ENCODE data around the gene RNGTT.

RNGTT gene

GRCh38 chr6:88680654-88681053 lies 282.8 kb downstream of the RNGTT start:
- DNase-seq (ENCODE audit: extremely low spot score, insufficient read length, low read depth) (no peak), FAIRE-seq (no peak)

GRCh38 chr6:88679841-88680240 lies 283.6 kb downstream of the RNGTT start:
- DNase-seq (ENCODE audit: extremely low spot score, insufficient read length, low read depth) (no peak), FAIRE-seq (no peak)

GRCh38 chr6:88677356-88677755 lies 286.1 kb downstream of the RNGTT start:
- FAIRE-seq (no peak), DNase-seq (ENCODE audit: extremely low spot score, insufficient read length, low read depth) (no peak)

GRCh38 chr6:88671624-88672023 lies 291.8 kb downstream of the RNGTT start:
- no peak for FAIRE-seq
- no peak for DNase-seq (ENCODE audit: extremely low spot score, insufficient read length, low read depth)

GRCh38 chr6:88670369-88670768 lies 293.0 kb downstream of the RNGTT start:
- peak; percentile 35 for FAIRE-seq

GRCh38 chr6:88669475-88669874 lies 293.9 kb downstream of the RNGTT start:
- DNase-seq (ENCODE audit: extremely low spot score, insufficient read length, low read depth) (no peak), FAIRE-seq (no peak)

More at GRCh38 chr6:88670369-88670768, 293.0 kb downstream of the RNGTT start:
- DNase-seq (ENCODE audit: extremely low spot score, insufficient read length, low read depth) = no peak

- no peak for FAIRE-seq
Measured at GRCh38 chr6:88666901-88667300, 296.5 kb downstream of the RNGTT start.

GRCh38 chr6:88665131-88665530 lies 298.3 kb downstream of the RNGTT start:
- no peak for FAIRE-seq
- no peak for DNase-seq (ENCODE audit: extremely low spot score, insufficient read length, low read depth)

More at GRCh38 chr6:88666901-88667300, 296.5 kb downstream of the RNGTT start:
- DNase-seq (ENCODE audit: extremely low spot score, insufficient read length, low read depth) = no peak

- FAIRE-seq (no peak), DNase-seq (ENCODE audit: extremely low spot score, insufficient read length, low read depth) (no peak)
Measured at GRCh38 chr6:88663801-88664200, 299.6 kb downstream of the RNGTT start.

- DNase-seq (ENCODE audit: extremely low spot score, insufficient read length, low read depth) (no peak), FAIRE-seq (no peak)
Measured at GRCh38 chr6:88662653-88663174, 300.7 kb downstream of the RNGTT start.

- FAIRE-seq (peak; percentile 94), DNase-seq (ENCODE audit: extremely low spot score, insufficient read length, low read depth) (no peak)
Measured at GRCh38 chr6:88662163-88662580, 301.2 kb downstream of the RNGTT start.

- DNase-seq (ENCODE audit: extremely low spot score, insufficient read length, low read depth) (no peak), FAIRE-seq (no peak)
Measured at GRCh38 chr6:88661136-88661535, 302.3 kb downstream of the RNGTT start.

- FAIRE-seq (peak; percentile 38), DNase-seq (ENCODE audit: extremely low spot score, insufficient read length, low read depth) (no peak)
Measured at GRCh38 chr6:88655586-88655985, 307.8 kb downstream of the RNGTT start.

GRCh38 chr6:88653936-88654335 lies 309.5 kb downstream of the RNGTT start:
- no peak for FAIRE-seq
- DNase-seq (ENCODE audit: extremely low spot score, insufficient read length, low read depth) = no peak

GRCh38 chr6:88651400-88651799 lies 312.0 kb downstream of the RNGTT start:
- no peak for DNase-seq (ENCODE audit: extremely low spot score, insufficient read length, low read depth)
- FAIRE-seq = no peak

- FAIRE-seq (no peak), DNase-seq (ENCODE audit: extremely low spot score, insufficient read length, low read depth) (no peak)
Measured at GRCh38 chr6:88650979-88651378, 312.4 kb downstream of the RNGTT start.

- DNase-seq (ENCODE audit: extremely low spot score, insufficient read length, low read depth) (peak; percentile 36), FAIRE-seq (peak; percentile 99)
Measured at GRCh38 chr6:88650029-88650619, 313.3 kb downstream of the RNGTT start.

- peak; percentile 89 for FAIRE-seq
- no peak for DNase-seq (ENCODE audit: extremely low spot score, insufficient read length, low read depth)
Measured at GRCh38 chr6:88641178-88641903, 322.1 kb downstream of the RNGTT start.

GRCh38 chr6:88637761-88638545 lies 325.5 kb downstream of the RNGTT start:
- no peak for FAIRE-seq
- DNase-seq (ENCODE audit: extremely low spot score, insufficient read length, low read depth) = no peak

GRCh38 chr6:88636871-88637270 lies 326.5 kb downstream of the RNGTT start:
- FAIRE-seq (no peak), DNase-seq (ENCODE audit: extremely low spot score, insufficient read length, low read depth) (no peak)

GRCh38 chr6:88633782-88634181 lies 329.6 kb downstream of the RNGTT start:
- FAIRE-seq = no peak
- no peak for DNase-seq (ENCODE audit: extremely low spot score, insufficient read length, low read depth)
